ENCODE results near the gene SPOCK1.

- TF ChIP-seq POLR2AphosphoS5 (IDR thresholded peaks at IDR 0.05; ENCODE audit: borderline replicate concordance, low read depth, low read length) (no peak), EZH2 (IDR thresholded peaks at IDR 0.05) (no peak)
These were observed 488.9 kb downstream of the SPOCK1 start for GRCh38 chr5:137010226-137010625.

All from SK-N-MC (cell line).